Calu3 (cell line): ENCODE measurements around the gene PAPLN. TPM values are rescaled to one million over a fixed set of nuclear protein-coding genes. Genes with fewer than 3 reads are reported as not detected.

ENCODE experiments used
- BruUV-seq: library from RNA; stranded (reverse); fragments of 400-500 nt; replicated peaks from 2 replicates; lab custom pipeline; 2021; lab: Mats Ljungman, UMichigan
- CTCF ChIA-PET: fragments of 300-600 bp; sonication (Branson Sonifier 250); formaldehyde crosslinking; loops from one replicate; lab custom pipeline; 2022; ENCODE audit warnings: antibody characterized with exemption; lab: Charles Lee
- DNase-seq: peaks from one replicate; pipeline ENCODE4 v3.0.0; 2022
- H3K27ac Mint-ChIP-seq: one replicate; pipeline ENCODE4 v1.8.0; 2022; ENCODE audit warnings: mixed read lengths; ENCODE audit not compliant: unreplicated experiment
- H3K27me3 Mint-ChIP-seq: one replicate; pipeline ENCODE4 v1.8.0; 2022; ENCODE audit warnings: mixed read lengths; ENCODE audit not compliant: unreplicated experiment
- H3K36me3 Mint-ChIP-seq: one replicate; pipeline ENCODE4 v1.8.0; 2022; ENCODE audit warnings: mild to moderate bottlenecking, moderate library complexity, mixed read lengths; ENCODE audit not compliant: insufficient read depth, unreplicated experiment
- H3K4me1 Mint-ChIP-seq: one replicate; pipeline ENCODE4 v1.8.0; 2022; ENCODE audit warnings: mild to moderate bottlenecking, low read depth, mixed read lengths; ENCODE audit not compliant: unreplicated experiment
- H3K4me3 Mint-ChIP-seq: one replicate; pipeline ENCODE4 v1.8.0; 2022; ENCODE audit warnings: mild to moderate bottlenecking, low read depth, moderate library complexity, mixed read lengths; ENCODE audit not compliant: unreplicated experiment
- H3K9me3 Mint-ChIP-seq: one replicate; pipeline ENCODE4 v1.8.0; 2022; ENCODE audit warnings: low read depth, mixed read lengths; ENCODE audit not compliant: unreplicated experiment
- intact Hi-C: fragments of 100-400 bp; cut with micrococcal nuclease; formaldehyde crosslinking; loops from one replicate; pipeline ENCODE4 v1.10.0; 2022; ENCODE audit not compliant: unreplicated experiment
- total RNA-seq: library from RNA; stranded (reverse); gene quantifications from 2 replicates; pipeline ENCODE4 v1.2.3, GENCODE V29; 2022
- TF ChIP-seq, protein P1 (sequence below): fragments of 200-600 bp; IDR thresholded peaks from one replicate; pipeline ENCODE4 v1.8.0; 2022; ENCODE audit warnings: antibody characterized with exemption; ENCODE audit not compliant: unreplicated experiment

Gene PAPLN
- total RNA-seq, 1 experiment from 2014 or later: 0.17 TPM

DNA sequence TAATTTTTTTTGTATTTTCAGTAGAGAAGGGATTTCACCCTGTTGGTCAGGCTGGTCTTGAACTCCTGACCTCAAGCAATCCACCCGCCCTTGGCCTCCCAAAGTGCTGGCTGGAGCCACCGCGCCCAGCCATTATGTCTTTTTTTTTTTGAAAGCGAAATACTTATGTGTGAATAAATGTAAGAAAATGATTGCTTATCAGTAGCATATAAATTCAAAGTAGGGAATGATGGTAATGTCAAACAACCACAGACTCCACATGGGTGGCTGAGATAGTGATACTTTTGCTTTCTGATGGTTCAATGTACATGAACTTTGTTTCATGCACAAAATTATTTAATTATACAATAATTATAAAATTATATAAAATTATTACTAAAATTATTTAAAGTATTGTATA is 75.8 kb downstream of the PAPLN start:
- no peak for DNase-seq
- Mint-ChIP-seq H3K4me1 (no peaks in the 10 kb centered on the region), H3K27ac (no peak overlapping the region), H3K4me3 (no peak overlapping the region), H3K27me3 (no peaks in the 10 kb centered on the region), H3K9me3 (no peaks in the 10 kb centered on the region), H3K36me3 (peaks cover 5% of the 10 kb centered on the region)
- intact Hi-C loops: no loop called here
- BruUV-seq: no TSS peak
- TF ChIP-seq, protein P1, sequence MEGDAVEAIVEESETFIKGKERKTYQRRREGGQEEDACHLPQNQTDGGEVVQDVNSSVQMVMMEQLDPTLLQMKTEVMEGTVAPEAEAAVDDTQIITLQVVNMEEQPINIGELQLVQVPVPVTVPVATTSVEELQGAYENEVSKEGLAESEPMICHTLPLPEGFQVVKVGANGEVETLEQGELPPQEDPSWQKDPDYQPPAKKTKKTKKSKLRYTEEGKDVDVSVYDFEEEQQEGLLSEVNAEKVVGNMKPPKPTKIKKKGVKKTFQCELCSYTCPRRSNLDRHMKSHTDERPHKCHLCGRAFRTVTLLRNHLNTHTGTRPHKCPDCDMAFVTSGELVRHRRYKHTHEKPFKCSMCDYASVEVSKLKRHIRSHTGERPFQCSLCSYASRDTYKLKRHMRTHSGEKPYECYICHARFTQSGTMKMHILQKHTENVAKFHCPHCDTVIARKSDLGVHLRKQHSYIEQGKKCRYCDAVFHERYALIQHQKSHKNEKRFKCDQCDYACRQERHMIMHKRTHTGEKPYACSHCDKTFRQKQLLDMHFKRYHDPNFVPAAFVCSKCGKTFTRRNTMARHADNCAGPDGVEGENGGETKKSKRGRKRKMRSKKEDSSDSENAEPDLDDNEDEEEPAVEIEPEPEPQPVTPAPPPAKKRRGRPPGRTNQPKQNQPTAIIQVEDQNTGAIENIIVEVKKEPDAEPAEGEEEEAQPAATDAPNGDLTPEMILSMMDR: no peak
- CTCF ChIA-PET: no interaction called here

DNA sequence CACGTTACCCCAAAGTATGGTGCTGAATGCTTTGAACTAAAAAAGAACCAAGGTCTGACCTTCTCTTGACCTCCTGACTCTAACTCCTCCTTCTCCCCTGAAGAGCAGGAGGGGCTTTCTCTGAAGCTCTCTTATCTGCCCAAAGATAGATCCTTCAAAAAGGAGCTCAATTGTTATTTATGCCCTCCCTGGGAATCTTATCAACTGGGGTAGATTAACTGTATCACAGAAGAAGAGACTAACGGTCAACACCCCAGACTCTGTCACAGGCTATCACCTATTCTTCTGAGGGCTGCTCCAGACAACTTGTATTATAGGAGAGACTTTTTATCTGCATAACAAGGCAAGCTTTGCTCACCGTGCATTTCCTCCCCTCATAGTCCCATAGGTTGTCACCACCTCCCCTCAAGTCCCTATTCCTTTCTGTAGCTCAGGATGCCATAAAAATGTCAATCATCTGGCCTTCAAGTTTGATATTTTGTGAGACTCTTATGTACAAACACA is 86.6 kb downstream of the PAPLN start:
- Mint-ChIP-seq H3K4me3 (no peak overlapping the region), H3K27ac (no peak overlapping the region), H3K4me1 (peaks cover 13% of the 10 kb centered on the region), H3K27me3 (no peaks in the 10 kb centered on the region), H3K9me3 (no peaks in the 10 kb centered on the region), H3K36me3 (no peaks in the 10 kb centered on the region)
- no TSS peak for BruUV-seq
- intact Hi-C loops: no loop called here
- CTCF ChIA-PET: no interaction called here
- TF ChIP-seq, protein P1: no peak
- DNase-seq: no peak

Other genes starting within 250 kb of the PAPLN start
- gene ZFYVE1, start 210.4 kb upstream of the PAPLN start, total RNA-seq: 10.6 and 11.9 TPM in 2 replicates
- gene RBM25, start 179.0 kb upstream of the PAPLN start, total RNA-seq: 87.5 and 94.2 TPM in 2 replicates
- 68.3 and 69.5 TPM in 2 replicates for gene PSEN1, start 101.0 kb upstream of the PAPLN start, total RNA-seq
- 75.2 and 75.3 TPM in 2 replicates for gene NUMB, start 221.0 kb downstream of the PAPLN start, total RNA-seq